GM21737 (cell line): ENCODE measurements around the gene FOXN3.

Experiments
- ATAC-seq: cut with Tn5 transposase; IDR thresholded peaks from one replicate; pipeline ENCODE4 v1.9.1; 2021; ENCODE audit warnings: mild to moderate bottlenecking, moderate library complexity; ENCODE audit not compliant: unreplicated experiment

Gene FOXN3

GRCh38 chr14:89284333-89285058 is 132.5 kb downstream of the FOXN3 start:
- no peak for ATAC-seq

DNA sequence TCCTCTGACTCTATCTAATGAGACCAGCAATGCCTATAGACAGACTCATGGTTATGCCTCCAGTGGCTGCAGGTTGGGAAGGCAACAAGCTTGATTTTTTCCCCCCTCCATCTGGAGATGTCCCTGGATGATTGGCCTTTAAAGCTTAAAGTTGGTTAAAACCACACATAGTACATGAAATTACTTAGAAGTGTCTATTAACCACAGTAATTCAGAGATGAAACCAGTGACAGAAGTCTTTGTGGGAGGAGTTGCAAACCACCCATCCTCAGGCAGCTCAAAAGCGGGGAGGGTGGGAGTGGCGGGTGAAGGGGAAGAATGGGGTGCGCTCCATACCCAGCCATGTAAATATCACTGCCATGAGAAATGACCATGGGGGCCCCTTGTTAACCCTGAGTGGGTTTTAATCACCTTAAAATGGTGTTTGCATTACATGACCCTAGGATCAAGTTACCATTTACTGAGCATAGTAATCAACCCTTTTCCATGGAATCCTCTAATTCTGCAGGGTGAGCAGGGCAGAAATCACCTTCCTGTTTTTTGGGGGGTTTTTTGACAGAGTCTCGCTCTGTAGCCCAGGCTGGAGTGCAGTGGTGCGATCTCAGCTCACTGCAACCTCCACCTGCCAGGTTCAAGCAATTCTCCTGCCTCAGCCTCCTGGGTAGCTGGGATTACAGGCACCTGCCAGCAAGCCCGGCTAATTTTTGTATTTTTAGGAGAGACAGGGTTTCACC is 133.5 kb downstream of the FOXN3 start:
- ATAC-seq: no peak

DNA sequence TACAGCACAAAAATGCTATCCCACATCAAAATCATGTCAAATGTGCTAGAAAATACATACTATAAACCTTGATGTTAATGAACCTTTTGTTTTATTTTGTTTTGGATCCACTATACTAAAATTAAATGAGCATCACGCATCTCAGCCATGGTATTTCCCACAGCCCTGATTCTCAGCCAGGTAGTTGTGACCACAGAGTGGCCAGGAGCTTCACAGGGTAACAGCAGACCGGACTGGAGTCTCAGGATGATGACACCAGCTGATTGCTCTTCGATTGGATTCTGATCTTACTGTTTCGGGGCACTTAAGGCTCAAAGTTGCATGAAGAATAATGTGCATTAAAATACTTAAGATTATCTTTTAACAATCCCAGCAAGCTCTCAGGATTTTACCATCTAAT is 134.8 kb downstream of the FOXN3 start:
- no peak for ATAC-seq

DNA sequence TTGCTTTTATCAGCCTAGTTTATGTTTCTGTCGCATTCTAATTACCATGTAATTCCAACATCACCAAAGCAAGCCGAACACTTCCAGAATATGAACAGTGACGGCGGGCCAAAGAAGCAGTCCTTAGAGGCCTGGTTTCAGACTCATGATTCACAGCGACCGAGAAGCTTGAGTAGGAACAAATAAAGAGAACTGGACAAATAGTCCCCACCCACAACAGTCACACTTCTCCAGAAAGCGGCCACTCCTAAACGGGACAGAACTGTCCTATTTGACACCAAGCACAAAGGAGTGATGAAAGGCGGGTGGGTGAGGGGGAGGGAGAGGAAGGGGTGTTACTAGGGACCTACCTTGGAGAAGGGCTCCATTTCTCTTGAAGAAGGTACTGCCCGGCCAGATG is 136.4 kb downstream of the FOXN3 start:
- no peak for ATAC-seq

DNA sequence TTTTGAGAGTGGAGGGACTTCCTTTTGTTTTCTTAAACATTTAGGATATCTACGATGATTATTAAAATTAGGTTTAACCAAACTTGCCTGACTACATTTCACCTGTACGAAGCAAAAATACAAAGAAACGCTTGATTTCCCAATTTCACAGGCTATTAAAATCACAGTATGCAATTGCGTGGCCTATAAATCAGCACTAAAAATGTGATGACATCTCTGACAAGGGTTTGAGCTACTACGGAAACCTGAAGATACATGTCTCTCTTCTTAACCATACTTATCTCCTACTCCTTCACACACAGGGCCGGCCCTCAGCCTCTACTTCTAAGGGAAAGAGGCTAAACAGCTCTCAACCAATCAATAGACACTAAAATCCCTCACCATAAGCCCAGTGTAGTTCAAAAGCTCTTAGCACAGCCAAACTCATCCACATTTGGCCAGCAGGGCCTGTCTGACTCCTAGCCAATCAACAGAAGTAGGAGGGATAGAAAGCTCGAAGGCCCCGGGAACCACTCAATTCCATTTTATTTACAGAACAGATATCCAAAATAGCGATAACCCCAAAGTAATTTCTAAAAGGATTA is 137.3 kb downstream of the FOXN3 start:
- ATAC-seq: no peak

GRCh38 chr14:89277203-89277602 is 139.8 kb downstream of the FOXN3 start:
- ATAC-seq: no peak

DNA sequence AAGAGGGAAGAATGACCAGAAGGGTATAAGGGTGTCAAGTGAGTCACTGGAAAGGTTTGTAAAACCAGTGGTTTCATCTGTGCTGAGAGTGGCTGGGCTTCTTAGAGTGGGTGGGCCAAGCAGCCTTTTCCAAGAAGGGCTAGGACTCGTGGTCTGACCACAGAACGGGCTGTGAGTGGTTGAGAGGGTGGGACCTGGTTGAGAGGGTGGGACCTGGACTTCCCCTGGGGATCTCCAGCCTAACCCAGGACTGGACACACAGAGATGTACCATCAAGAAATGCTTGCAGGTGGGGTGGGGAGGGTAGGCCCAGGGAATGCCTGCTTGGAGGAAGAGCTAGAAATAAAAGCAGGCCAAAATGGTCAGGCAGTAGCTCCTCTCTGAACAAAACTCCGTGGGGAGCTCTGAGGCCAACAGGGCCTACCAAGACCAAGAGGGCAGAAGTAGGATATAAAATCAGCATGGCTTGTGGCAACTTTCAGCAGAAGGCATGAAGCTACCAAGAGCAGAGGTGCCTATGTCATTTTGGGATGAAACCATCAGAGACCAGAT is 140.5 kb downstream of the FOXN3 start:
- peak; percentile 91 for ATAC-seq

DNA sequence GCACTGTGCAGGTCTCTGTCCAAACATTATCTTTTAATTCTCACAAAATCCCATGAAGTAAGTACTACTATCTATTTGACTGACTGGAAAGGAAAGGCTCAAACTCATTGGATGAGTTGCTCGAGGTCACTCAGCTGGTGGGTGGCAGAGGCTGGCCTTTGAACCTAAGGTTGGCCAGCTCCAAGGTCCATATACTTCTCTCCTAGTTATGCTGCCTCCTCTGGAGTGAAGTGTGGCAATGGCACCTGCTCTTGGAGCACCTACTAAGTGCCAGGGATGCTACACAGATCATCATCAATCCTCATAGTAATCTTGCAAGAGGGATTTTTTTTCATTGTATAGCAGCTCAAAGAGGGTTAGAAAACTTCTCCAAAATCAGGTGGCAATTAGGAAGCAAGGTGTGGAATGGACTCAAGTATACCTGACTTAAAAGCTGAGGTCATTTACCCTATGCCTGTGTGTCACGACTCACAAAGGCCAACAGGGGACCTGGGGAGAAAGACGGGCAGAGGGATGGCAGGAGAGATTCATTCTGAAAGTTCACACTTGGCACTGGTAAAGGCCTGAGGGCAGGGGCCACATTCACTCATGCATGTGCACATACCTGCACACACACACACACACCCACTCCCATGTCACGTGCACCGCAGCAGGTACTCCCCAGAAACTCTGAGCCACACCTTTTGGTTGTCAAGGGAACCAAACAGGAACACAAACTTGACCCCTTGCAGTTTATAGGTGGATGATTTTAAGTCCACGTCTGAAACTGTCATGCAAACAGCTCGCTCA is 146.4 kb downstream of the FOXN3 start:
- peak; percentile 53 for ATAC-seq

- no peak for ATAC-seq
Measured at GRCh38 chr14:89269404-89269803, 147.6 kb downstream of the FOXN3 start.

DNA sequence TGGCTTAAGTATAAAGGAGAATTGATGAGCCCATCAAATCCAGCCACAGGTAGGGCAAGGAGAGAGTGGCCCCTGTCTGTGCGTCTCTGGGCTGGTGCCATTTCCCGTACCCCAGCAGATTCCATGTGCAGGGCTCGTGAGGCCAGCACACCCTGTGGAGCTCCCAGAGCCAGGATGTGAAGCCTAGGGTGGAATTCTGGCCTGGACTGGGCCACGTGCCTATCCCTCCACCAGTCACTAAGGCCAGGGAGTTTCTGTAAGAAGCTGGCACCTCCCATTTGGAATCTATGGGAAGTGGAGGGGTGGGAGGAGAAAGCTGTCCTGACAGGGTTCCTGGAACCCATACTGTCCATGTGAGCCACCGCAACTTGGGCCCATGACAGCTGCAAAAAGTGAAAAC is 148.5 kb downstream of the FOXN3 start:
- ATAC-seq: no peak

DNA sequence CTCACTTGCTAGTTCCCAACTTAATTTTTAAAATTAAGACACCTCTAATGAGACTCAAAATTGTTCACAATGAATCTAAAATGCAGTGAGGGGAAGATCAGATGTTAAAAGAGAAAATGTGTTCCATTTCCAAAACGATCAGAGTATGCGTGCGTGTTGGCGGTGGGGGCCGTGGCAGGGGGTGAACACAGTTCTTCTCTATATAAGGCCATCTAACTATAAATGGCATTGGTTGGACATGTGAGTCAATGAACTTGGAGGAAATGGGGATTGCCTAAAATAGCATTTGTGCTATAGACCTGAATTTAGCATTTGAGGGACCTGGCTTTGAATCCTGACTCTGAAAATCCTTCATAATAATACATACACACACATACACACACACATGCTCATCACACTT is 149.4 kb downstream of the FOXN3 start:
- ATAC-seq: no peak

GRCh38 chr14:89267163-89267562 is 149.9 kb downstream of the FOXN3 start:
- ATAC-seq: no peak

- ATAC-seq: no peak
Measured at GRCh38 chr14:89266754-89267153, 150.3 kb downstream of the FOXN3 start.

DNA sequence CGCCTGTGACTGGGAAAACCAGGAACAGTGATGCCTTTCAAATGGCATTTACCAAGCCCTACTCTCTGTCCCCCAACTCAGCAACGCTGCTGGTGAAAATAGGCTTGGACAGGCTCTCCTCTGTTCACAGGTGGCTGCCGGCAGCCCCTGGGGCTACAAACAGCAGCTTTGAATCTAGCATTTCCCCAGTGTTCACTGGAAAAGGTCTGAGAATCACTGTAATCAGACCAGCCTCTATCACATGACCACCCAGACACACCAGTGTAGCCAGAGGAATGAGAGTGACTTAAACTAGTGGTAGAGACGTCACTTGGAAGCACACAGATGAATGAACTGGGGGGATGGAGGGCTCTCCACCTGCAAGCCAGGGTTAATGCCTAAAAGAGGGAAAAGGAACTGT is 151.8 kb downstream of the FOXN3 start:
- ATAC-seq: no peak

DNA sequence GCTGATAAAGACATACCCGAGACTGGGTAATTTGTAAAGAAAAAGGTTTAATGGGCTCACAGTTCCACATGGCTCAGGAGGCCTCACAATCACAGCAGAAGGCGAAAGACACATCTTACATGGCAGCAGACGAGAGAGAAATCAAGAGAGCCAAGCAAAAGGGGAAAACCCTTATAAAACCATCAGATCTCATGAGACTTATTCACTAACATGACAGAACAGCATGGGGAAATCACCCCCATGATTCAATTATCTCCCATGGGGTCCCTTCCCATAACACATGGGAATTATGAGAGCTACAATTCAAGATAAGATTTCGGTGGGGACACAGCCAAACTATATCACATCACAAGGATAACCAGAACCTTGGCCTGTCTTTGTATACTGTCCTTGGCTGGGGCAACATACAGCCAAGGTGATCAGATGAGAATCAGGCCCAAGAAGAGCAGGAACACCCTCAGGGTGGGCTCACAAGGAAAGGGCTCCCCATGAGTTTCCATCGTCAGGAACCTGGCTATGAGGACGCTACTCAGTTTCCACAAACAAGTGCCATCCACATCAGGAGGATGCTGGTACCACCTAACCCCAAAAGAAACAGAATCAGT is 152.7 kb downstream of the FOXN3 start:
- ATAC-seq: no peak

- no peak for ATAC-seq
Measured at GRCh38 chr14:89262041-89262440, 155.0 kb downstream of the FOXN3 start.

DNA sequence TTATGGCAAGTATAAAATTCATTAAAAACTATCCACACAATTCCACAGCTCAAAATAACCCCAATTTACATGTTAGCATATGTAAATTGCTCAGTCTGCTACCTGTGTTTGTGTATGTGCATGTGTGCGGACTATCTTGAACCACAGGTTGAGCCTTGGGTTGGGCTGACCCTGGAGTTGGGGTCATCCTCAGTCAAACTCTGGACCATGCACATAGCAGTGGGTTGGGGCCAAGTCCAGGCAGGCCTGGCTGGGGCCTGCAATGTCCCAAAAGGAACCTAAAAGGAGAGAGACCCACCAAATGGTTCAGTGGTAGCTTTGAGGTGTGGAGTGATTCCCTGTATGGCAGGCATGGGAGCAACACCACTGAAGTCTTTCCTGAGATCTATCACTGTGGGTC is 156.1 kb downstream of the FOXN3 start:
- ATAC-seq: no peak

- ATAC-seq: no peak
Measured at GRCh38 chr14:89259951-89260609, 157.0 kb downstream of the FOXN3 start.

DNA sequence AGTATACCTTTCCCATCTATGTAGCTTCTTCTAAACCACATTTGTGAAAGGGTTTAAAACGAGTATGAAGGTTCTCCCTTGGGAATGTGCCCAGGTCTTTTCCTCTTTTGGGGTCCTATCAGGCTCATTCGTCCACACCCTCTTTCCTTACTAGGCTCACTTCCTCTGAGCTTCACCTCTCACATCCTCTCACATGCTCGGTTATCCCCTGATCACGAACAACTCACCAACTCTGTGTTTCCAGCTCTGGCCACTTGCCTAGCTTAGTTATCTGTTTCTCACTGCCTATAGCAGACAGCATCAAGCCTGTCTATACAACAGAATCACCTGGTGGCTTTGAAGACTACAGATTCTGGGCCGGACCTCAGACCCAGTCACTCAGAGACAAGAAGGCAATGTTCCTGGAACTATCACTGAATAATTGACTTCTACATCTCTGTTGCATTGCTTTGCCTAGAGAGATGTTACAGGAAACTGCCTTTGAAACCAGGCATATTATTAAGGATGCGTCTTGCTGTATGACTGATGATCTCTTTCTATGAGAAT is 158.2 kb downstream of the FOXN3 start:
- ATAC-seq: no peak

DNA sequence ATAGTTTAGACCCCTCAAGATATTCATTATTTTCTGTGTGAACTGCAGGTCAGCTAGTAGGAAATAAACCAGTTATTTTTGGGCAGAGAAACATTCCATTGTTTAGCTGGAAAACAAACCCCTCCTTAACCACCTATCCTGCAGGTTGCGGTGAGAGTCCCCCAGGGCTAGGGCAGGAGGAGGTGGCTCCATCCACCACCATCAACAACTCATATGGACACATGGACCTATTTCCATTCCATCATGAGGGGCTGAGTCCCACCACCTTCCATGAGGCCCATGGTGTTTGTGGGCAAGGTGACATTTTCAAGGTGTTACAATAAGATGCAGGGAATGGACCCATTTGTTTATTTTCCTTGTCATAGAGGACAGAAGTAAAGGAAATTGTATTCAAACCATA is 160.1 kb downstream of the FOXN3 start:
- no peak for ATAC-seq
